ENCODE data around the gene LAMA3.

LAMA3 gene

DNA sequence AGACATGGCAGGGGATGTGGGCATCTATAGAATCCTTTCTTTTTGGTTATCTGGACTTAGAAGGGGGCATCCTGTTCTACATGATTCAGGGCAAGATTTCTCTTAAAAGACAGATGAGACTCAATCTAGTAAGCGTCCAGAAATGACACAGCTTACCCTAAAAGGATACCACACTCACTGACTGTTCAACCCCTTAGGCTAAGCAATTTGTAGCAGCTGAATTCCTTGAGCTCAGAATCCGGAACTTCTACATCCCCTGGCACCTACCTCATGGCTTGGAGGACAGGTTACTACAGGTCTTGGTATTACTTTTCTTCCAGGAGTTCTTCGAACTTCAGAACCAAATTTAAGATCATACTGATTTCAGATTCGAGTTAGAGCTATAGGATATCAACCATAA is 138.4 kb downstream of the LAMA3 start:
- no peak for DNase-seq

DNA sequence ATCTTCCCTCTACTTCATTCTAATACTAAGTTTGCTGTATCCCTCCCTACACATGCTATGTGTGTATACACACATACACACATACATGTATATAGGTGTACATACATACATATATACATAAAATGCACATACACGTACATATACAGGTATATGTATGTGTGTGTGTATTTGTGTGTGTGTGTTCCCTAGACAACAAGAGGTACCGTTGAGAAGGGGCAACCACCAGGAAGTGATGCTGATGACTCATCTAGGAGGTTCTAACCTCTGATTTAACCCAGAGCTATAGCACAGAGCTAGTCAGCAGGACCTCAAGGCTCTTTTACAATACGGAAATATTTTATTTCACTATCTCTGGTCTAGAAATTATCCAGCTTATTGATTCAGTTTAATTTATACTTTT is 139.2 kb downstream of the LAMA3 start:
- no peak for DNase-seq

DNA sequence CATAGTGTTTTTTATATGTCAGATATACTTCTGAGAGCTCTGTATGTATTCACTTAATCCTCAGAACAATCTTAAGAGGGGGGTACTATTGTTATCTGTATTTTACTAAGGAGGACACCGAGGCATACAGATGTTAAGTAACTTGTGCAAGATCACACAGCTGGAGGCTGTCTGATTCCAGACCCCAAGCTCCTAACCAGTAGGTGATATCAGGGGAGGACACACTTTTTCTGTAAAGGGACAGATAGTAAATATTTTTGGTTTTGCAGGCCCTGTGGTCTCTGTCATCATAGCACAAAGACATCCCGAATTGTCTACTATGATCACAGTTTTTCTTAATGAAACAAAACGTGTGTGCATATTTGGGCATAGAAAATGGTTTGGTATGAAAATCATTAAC is 143.7 kb downstream of the LAMA3 start:
- no peak for DNase-seq

DNA sequence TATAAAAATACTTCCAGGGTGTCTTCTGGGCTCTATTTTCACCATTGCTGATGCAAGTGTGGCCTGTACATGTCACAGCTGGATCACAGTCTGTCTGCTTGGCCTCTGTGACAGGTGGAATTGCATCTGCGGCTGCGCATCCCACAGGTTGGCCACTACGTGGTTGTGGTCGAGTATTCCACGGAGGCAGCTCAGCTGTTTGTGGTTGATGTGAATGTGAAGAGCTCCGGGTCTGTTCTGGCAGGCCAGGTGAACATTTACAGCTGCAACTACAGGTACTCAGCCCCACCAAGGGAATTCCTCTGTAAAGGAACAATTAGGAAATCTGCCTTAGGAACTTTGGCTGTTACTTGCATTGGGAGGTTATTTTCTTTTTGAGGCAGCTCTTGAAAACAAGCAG is 144.5 kb downstream of the LAMA3 start:
- DNase-seq = no peak

DNA sequence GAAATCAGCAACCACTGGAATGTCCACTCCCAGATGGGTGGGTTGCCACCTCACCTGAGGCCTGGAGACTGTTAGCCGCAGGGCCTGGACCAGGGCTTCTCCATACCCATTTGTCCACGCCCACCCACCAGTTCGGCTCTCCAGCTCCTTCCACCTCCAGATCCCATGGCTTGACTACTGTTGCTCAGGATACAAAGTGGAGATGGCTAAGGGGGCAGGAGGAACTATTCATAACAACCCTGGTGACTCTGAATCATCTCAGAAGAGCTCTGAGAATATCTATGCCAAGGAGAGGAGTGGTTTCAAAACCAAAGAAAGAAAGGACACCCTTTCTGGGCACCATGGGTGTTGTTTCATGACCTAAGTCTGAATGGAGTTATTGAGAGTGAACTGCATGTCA is 145.8 kb downstream of the LAMA3 start:
- no peak for DNase-seq

DNA sequence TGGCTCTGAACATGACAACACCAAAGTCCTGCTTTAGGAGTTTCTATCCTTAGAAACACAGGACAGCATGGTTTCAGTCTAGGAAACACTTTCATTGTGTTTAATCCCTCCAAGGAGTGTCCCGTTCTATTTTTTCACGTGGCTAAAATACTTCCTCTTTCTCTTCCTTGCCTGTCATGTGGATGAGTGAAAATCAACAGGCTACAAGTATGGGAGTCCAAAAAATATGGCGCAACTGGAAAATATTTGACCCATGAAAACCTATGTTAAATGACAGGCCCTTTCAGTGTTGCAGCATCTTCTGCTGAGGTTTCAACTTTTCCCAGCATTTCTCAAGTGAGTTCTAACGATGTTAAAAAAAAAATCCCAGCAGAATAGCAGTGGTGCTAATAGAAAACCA is 146.3 kb downstream of the LAMA3 start:
- no peak for DNase-seq

DNA sequence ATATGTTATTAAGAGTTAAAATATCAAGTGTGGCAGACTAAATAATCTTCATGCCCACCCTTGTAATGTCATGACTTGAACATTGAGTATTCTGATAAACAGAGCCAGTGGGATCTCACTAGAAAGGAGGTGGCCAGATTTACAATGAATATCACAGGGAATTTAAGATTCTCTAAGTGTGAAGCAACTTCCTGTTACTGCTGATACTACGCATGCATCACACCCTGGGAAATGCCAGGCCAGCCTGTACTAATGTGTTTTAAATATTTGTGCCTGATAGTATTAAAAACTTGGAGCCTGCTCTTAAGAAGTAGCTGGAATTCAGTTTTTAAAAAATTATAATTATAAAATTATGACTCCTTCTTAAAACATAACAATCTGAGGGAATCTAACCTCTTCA is 148.3 kb downstream of the LAMA3 start:
- DNase-seq = no peak

DNA sequence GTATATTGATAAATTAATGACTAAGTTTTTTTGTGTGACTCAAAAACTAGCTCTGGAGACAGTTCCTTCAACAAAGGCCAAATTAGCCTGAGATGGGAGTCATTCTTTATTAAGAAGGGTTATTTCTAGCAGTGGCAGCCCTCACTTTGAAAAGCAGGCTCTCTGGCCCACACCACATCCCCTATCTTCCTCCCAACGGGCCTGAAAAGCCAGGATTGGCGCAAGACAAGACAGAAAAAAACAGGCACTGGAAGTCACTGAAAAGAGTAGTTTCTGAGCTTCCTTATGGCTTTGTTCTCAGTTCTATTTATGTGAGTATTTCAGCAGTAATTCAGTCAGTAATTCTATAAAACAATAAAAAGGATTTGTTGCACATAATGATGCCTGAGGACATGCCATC is 149.0 kb downstream of the LAMA3 start:
- no peak for DNase-seq

DNA sequence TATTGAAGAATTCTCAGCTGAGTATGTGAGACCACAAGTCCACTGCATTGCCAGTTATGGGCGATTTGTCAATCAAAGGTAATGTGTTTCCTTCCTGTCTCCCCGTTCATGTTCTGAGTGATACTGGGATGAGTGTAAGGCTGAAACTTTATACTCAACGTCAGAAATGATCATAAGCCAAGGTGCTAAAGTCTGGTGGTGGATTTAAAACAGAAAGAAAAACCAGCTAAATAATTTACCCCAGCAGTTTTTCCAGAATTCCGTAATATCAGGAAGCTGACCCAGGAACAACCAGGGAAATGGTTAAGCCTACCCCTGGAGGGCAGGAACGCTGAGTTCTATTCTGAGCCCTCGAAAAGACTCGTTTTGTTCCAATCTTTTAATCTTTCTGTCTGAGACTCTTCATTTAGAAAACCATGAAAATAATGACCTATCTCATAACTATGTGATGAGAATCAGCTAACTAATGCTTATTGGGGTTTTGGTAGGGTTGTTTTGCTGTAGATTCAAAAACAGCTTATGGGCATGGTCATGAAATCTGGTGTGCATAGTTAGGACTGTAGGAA is 149.6 kb downstream of the LAMA3 start:
- no peak for DNase-seq

DNA sequence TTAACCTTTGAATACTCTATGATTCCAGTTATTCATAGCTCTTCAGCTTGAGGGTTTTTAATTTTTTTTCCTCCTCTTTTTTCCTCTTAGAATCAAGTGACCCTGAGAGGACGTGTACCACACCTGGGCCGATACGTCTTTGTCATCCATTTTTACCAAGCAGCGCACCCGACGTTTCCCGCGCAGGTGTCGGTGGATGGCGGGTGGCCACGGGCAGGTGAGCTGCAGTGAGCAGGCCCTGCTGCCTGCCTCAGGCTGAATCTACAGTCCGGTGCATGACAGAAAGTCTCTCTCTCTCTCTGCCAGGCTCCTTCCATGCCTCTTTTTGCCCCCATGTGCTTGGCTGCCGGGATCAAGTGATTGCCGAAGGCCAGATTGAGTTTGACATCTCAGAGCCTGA is 153.1 kb downstream of the LAMA3 start:
- no peak for DNase-seq

DNA sequence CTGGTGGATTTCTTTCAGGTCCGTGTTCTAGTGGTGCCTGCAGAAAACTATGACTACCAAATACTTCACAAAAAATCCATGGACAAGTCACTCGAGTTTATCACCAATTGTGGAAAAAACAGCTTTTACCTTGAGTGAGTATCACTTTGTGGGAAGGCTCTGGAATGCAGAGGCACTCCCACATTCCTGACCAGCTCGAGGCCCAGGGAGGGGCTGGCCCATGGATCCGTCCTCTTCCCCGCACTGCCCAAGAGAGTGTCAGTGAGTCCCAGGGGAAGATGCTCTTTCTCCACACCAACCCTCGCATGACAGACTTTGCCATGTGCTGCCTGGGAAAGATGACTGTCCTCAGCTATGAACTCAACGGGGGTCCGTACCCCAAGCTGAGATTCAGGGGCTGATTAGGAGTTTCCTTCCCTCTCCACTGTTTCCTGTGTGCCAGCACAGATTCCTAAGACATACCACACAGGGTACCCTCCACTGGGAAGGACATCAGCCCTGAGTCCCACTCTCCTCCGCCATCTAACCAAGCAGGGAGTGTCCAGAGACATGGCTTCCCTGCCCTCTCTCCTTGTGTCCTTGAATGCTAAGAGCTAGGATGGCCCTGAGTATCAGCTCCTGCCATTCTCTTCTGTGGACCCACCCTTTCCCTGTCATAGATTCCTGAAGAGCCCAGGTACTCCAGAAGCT is 155.9 kb downstream of the LAMA3 start:
- no peak for DNase-seq

DNA sequence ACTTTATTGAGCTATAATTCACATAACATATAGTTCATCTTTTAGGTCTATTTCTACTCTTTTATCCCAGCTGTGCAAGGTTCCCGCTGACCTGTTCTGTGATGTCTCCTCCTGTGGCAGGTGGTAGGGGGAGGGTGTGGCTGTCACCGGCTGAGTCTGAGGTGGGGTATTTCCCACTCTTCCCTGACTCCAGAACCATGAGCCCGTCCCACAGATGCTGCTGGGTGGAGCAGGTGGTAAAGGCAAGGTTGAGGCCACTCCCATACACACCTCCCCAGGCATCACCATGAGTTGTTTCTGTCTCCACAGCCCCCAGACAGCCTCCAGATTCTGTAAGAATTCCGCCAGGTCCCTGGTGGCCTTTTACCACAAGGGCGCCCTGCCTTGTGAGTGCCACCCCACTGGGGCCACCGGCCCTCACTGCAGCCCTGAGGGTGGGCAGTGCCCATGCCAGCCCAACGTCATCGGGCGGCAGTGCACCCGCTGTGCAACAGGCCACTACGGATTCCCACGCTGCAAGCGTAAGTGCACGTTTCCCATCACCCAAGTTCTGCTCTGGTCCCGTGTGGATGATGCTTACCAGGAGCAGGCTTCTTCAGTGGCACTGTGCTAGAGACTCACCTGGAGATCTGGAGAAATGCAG is 156.9 kb downstream of the LAMA3 start:
- DNase-seq = no peak

DNA sequence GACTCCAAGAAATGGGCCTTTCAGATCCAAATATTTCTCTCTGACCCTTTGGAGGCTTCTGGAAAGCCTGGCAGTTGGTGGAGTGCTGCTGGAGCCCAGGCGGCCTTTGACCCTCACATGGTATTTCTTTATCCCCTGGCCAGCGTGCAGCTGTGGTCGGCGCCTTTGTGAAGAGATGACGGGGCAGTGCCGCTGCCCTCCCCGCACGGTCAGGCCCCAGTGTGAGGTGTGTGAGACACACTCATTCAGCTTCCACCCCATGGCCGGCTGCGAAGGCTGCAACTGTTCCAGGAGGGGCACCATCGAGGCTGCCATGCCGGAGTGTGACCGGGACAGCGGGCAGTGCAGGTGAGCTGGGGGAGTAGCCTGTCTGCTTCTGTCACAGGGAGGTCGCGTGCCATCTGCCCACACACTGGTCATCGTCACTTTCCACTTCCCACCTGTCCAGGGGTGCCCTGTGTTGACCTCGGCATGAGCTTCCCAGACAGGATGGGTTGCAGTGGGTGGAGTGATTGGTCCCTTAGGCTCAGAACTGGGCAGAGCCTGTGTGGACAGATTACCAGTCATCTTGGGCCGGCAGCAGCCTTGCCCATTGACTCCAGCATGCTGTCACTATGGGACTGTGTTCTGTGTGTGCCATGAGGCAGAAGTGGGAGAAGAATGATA is 158.2 kb downstream of the LAMA3 start:
- no peak for DNase-seq

DNA sequence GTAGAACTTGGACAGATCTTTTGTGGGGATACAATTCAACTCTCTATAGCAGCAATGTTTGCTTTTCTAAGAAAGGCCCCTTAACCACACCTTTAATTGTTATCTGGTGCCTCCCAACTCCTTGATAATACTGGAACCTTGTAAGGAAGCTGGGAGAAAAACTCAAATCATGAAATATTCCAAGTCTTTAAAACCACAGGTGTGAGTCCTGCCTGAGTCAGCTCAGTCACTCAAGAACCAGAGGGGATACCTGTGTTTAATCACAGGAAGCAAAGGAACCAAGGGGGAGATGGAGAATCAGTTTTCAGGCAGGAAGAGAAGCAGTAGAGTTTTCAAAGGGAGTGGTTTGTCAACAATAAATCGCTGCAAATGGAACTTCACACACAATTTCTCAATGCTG is 159.9 kb downstream of the LAMA3 start:
- DNase-seq = no peak

DNA sequence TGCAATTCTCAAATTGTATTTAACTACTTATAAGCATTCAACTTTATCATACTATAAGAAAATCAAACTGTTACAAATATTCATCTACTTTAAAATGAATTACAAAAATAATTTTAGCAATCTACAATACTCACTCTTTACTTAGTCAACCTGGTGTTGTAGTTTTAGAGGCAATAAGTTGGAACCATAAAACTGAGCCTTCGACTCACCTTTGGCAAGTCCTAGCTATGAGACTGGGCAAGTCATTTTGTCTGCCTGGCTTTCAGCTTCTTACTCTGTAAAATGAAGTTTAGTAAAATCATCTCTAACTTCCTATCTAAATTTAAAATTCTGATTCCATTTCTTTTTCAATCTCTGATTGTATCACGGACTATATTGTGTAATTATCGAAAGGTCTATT is 161.0 kb downstream of the LAMA3 start:
- DNase-seq = no peak

DNA sequence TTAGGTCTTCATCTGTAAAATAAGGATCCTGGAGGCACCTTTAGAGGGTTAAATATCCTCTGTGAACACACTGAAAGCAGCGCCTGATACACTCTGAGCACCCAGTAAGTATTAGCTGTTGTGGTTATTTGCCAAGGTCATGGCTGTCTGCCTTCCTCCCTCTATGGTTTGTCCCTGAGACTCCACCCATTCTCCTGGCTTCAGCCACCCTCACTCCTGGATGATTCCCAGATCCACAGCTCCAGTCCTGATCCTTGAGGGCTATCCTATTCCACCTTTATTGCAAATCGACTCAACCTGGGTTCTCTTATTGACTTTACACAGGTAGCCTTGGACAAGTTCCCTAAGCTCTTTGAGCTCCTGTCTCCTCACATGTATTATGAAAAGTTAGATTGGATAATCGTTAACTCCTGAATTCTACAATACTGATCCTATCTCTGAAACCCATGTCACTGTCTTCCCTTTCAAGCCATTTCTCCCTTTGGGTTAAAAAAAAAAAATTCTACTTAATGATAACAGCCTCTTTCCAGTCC is 162.3 kb downstream of the LAMA3 start:
- no peak for DNase-seq

DNA sequence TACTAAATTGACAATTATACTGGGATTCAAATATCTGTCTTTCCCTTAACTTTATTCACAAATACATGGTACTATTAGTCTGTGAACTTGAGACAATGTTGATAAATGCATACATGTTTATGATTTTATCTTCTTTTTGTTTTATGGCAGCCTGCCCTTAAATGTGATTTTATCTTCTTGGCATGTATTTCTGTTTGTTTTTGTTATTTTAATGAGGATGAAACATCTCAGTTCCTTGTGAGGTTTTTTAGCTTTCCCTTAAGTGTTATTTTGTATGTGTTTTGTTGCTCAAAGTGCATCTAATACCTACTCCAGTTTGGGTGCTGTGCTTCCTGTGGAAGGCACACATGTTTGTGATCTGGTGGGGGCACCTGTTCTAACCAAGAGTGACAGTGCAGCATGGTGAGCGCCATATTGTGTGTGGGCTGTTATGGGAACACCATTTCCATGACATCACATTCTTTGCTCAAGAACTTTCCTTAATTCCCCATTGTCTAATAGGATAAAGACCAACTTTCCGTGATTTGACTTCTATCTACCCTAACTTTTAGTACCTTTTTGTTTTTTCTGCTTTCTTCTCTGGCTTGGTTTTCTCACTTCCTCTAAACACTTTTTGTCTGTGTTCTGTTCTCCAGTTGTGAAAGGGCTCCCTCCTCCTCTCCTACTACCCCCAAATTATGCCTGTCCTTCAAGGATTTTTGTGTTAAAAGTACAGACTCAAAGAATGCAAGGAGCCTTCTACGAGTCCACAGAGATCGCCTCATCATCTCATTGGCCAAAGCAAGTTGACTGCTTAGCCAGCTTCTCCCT is 163.2 kb downstream of the LAMA3 start:
- DNase-seq = no peak

DNA sequence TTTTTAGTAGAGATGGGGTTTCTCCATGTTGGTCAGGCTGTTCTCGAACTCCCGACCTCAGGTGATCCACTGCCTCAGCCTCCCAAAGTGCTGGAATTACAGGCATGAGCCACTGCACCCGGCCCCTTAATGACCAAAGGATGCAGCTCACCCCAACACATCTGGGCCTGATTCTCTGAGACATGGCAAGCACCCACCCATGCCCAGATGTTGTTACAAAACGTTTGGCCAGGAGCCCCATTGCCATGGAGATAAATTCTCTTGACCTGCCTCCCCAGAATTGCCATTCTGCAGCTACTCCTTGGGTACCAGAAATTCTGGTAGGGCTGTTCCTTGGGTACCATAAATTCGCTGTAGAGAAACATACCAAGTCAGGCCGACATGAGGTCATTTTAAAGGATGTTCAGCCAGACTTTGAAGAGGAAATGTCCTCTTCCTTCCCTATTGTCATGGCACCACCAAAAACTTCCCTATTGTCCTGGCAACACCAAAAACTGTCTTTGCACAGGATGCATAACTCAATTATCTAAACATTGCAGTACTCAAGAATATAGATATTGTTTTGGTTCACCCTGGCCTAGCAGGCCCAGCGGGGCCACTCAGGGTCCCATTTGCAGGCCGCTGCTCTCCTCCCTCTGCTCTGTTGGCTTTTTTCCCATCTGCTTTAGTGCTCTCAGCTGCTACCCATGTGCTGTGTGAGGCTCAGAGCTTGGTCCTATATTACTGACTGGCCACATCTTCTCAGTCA is 164.4 kb downstream of the LAMA3 start:
- DNase-seq = no peak

DNA sequence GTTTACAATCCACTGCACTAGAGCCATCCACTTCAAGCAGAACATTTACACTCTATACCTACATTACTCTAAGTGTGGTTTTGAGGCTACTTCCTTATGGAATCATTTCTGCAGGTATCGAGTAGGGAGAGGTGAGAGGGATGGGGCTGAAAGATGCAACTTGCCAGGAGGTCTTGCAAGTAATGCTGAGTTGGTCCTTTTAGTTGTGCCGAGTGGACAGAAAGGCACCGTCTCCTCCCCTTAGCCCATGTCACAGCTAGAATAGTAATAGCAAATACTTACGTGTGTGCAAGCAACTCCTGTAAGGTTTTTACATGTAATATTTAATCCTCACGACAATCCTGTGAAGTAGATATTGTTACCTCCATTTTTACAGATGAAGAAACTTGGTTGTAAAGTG is 166.5 kb downstream of the LAMA3 start:
- no peak for DNase-seq

DNA sequence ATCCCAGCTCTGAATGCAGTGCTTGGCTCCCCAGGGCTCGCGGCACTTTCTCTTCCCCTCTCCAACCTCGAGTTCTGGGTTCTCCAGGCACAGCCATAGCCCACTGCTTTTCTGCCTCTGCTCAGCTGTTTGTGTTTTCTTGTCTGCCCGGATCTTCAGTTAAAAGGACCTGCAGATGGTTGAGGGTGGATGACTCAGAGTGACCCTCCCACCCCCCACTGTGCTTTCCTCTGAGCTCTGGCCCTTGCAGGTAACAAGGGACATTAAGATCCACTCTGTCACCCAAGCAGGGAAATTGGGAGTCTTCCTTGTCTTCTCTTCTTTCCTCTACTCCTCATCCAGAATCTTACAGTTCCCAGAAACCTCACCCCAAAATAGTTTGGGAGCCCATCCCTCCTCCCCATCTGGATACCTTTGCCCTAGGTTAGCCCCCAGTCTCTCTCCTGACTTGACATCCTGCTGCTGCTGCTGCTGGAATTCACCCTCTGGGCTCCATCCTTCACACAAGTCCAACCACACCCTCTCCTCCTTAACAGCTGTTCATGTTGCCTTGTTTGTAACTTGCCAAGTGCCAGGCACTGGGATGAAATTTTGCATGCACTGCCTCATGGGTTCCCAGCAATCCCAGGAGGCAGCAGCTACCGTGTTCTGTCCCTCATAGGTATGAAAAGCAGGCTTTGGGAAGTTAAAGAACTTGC is 167.4 kb downstream of the LAMA3 start:
- DNase-seq = no peak

DNA sequence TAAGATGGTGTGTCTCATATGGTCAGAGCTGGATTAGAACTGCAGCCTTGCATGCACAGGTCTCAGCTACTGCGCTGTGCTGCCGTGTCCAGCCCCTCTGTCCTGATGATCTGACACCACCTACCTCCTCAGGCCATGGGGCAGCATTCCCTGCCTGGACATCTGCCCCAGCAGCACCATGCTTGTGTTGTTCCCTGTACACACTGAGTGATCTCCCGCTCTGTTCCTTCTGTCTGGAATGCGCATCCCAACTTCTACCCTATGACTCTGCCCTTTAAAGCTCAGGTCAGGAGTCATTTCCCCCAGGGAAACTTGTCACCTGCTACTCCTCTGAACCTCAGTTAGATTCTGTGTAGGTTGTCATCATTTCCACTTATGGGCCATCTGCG is 167.9 kb downstream of the LAMA3 start:
- DNase-seq = no peak

DNA sequence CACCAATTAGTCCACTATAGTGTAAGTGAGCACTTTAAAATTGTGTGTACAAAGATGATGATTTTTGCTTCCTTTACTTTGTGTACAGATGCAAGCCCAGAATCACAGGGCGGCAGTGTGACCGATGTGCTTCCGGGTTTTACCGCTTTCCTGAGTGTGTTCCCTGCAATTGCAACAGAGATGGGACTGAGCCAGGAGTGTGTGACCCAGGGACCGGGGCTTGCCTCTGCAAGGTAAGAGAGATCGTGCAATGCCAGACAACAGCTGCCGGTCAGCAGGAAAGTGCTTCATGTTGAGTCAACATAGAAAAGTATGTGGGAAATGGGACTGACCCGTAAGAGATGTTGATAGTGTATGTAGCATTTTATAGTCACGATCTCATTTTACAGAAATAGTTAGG is 168.5 kb downstream of the LAMA3 start:
- DNase-seq = no peak
